Measurements from ENCODE around the gene SLX9. TPM values are rescaled to one million over a fixed set of nuclear protein-coding genes. Genes with fewer than 3 reads are reported as not detected.

Gene SLX9
- total and polyA plus RNA-seq, 2 donors (not counting 1 experiment from before 2014, with no cell fraction given) = 11.7 to 15.9 TPM

DNA sequence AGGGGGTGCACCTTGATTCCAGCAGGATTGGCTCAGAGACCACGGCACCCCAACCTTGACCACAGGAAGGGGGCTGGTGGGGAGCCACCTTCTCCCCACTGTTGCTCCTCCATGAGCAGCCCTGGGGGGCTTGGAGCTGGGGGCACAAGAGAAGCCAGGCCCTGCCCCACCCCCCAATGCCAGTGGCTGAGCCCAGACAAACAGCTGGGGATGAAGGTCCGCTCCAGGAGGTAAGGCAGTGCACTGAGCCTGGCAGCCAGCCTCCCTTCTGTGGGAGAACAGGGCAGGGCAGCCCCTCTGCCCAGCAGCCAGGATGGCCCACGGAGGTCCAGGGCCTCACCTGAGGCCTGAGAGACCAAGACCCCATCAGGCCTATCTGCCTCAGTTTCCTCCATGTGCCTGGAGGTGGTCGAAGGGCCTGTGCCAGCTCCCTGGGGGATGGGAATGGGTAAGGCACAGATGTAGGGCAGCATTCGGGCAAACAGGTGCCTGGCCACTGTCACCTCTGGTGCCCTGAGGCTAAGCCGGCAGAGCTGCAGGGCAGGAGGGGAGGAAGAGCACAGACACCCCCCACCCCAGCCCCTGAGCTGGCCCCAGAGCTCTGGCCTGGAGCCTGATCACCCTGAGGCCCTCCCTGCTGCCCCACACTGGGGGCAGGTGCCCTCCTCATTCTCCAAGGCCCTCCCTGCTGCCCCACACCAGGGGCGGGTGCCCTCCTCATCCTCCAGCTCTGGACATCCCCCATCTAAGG, 26.2 kb upstream of the SLX9 start:
- TF ChIP-seq, protein P1, sequence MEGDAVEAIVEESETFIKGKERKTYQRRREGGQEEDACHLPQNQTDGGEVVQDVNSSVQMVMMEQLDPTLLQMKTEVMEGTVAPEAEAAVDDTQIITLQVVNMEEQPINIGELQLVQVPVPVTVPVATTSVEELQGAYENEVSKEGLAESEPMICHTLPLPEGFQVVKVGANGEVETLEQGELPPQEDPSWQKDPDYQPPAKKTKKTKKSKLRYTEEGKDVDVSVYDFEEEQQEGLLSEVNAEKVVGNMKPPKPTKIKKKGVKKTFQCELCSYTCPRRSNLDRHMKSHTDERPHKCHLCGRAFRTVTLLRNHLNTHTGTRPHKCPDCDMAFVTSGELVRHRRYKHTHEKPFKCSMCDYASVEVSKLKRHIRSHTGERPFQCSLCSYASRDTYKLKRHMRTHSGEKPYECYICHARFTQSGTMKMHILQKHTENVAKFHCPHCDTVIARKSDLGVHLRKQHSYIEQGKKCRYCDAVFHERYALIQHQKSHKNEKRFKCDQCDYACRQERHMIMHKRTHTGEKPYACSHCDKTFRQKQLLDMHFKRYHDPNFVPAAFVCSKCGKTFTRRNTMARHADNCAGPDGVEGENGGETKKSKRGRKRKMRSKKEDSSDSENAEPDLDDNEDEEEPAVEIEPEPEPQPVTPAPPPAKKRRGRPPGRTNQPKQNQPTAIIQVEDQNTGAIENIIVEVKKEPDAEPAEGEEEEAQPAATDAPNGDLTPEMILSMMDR (IDR thresholded peaks at IDR 0.05) = no peak
- TF ChIP-seq EZH2 (IDR thresholded peaks at IDR 0.05; ENCODE audit: borderline replicate concordance, insufficient read depth, low read depth, low read length, poor library complexity, severe bottlenecking) = no peak
- DNase-seq (no peak), ATAC-seq (ENCODE audit: low read depth) (peak; percentile 5)
- intact Hi-C loops (cut with micrococcal nuclease) = no loop called here
- Histone ChIP-seq H3K4me2 (replicated peaks; ENCODE audit: low read depth, low read length, poor library complexity, severe bottlenecking) (peak overlapping the region; percentile 71), H3K4me1 (ENCODE audit: control insufficient read depth in 2 of 2, insufficient read depth in 2 of 2, low read length in 2 of 2) (peaks cover 81 to 91% of the 10 kb centered on the region in 2 donors), H3K36me3 (replicated peaks in 1 of 2; ENCODE audit: control extremely low read depth in 1 of 2, control insufficient read depth in 1 of 2, extremely low read depth in 1 of 2, insufficient read depth in 2 of 2, low read length in 1 of 2) (peaks cover 0 to 43% of the 10 kb centered on the region in 2 experiments), H2AFZ (ENCODE audit: insufficient read depth, low read depth, low read length, poor library complexity, severe bottlenecking) (peak overlapping the region; percentile 9), H3K79me2 (ENCODE audit: control insufficient read depth, insufficient read depth, low read length) (peaks cover 98% of the 10 kb centered on the region), H3K4me3 (ENCODE audit: control extremely low read depth in 1 of 5, extremely low read depth in 1 of 5, insufficient read depth in 1 of 5, low read depth in 2 of 5, low read length in 4 of 5) (peak overlapping the region in 3 of 5 experiments; percentile 27 to 42 (median 36)), H4K20me1 (ENCODE audit: control insufficient read depth, insufficient read depth, low read length, poor library complexity, severe bottlenecking) (peaks cover 28% of the 10 kb centered on the region), H3K27ac (ENCODE audit: low read length in 2 of 2) (peak overlapping the region; percentile 63 to 78), H3K27me3 (replicated peaks in 1 of 4; ENCODE audit: control extremely low read depth in 1 of 4, control insufficient read depth in 3 of 4, insufficient read depth in 4 of 4, low read length in 3 of 4) (no peaks in the 10 kb centered on the region), H3K9ac (ENCODE audit: low read length) (peak overlapping the region; percentile 49), H3K9me3 (ENCODE audit: control extremely low read depth in 1 of 3, control insufficient read depth in 2 of 3, insufficient read depth in 1 of 3, low read length in 2 of 3) (no peaks in the 10 kb centered on the region)
- ChIA-PET CTCF (interaction anchor here (0.9 to 10.1 kb wide), 8 partner anchors 13 to 124 kb away, joined by 3 to 108 read pairs (median 6); partner anchors contain the start of gene UBE2G2), POLR2A (interaction anchor here (0.9 to 3.5 kb wide), 4 partner anchors 14 to 40 kb away, joined by 3 to 17 read pairs (median 11); partner anchors contain the start of gene PTTG1IP)
- WGBS (ENCODE audit: insufficient coverage) = 60% methylated on average over 7 of the region's 7 CpGs
- H3K4me3 Mint-ChIP-seq = peak overlapping the region; percentile 67
- no peaks in the 10 kb centered on the region for H3K9me3 Mint-ChIP-seq (ENCODE audit: insufficient read depth)
- H3K27me3 Mint-ChIP-seq = no peaks in the 10 kb centered on the region
- peak overlapping the region; percentile 97 for H3K27ac Mint-ChIP-seq
- peaks cover 80% of the 10 kb centered on the region for H3K4me1 Mint-ChIP-seq
